Endothelial cell of umbilical vein (primary cell): ENCODE results near the gene FST.

Experiments
- EZH2 ChIP-seq: IDR thresholded peaks from 2 replicates; pipeline ENCODE4 v1.6.1; 2012; ENCODE audit warnings: borderline replicate concordance, low read depth, mild to moderate bottlenecking, moderate library complexity, low read length, inconsistent platforms; ENCODE audit not compliant: severe bottlenecking
- FOS ChIP-seq: IDR thresholded peaks from 2 replicates; pipeline ENCODE4 v1.6.1; 2011; ENCODE audit warnings: mild to moderate bottlenecking, low read length, moderate library complexity, borderline replicate concordance; ENCODE audit not compliant: insufficient read depth
- GATA2 ChIP-seq: IDR thresholded peaks from 2 replicates; pipeline ENCODE4 v1.7.0; 2011; ENCODE audit warnings: low read depth, mild to moderate bottlenecking, moderate library complexity, mixed read lengths, low read length; ENCODE audit not compliant: insufficient read length, insufficient read depth
- POLR2AphosphoS5 ChIP-seq: IDR thresholded peaks from 2 replicates; pipeline ENCODE4 v1.6.1; 2012; ENCODE audit warnings: low read depth, mild to moderate bottlenecking, control low read depth, low read length, moderate library complexity; ENCODE audit not compliant: insufficient read depth
- TF ChIP-seq, protein P1 (sequence below), 2 donors: IDR thresholded peaks; 1 replicate in 1 of 2; 2 replicates in 1 of 2; pipeline ENCODE4 v1.5.1; 2011; ENCODE audit warnings: low read length in 2 of 2, mild to moderate bottlenecking in 2 of 2, moderate library complexity in 2 of 2, control low read depth in 1 of 2, inconsistent platforms in 1 of 2, low read depth in 1 of 2; ENCODE audit not compliant: insufficient read depth in 1 of 2; ENCODE audit errors: extremely low read depth in 1 of 2

DNA sequence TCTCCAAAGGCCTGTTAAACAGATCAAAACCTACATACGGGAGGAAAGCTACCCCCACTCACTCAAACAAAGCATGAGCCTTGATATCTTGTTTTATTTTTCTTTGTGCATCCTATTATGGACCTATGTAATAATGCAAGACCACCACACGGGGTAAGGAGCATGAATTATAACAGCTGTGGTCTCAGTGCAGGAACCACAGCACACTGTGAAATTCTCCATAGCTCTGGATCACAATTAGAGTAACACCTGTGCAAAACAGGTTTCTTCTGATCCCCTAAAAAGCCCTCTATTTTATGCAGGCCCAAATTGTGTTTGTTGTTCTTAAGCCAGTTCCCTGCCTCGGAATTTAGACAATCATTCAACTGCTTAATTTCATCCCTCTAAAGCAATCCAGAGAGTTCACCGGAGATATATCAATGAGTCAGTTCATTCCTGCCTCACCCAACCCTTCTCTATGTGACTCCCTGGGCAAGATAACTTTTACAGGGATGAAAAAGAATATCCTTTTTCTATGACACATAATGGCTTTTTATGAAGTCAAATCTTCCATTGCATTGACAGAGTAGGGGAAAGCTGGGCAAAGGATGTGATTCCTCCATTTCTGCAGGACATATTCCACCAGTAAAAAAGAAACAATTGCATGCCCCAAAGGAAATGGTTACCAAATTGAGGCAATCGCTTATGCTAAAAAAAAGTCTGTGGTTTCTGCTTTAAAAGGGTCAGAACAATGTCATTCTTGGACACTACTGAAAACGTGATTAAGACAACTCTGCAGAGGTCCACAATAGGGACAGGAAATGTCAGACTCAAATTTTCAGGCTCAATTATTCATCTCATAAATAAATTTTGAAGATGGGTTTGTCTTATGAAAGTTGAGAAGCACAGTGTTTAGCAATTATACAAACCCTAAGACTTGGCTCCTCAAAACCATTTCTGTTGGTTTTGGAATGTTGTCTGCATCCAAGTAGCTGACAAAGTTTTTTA, 41.6 kb upstream of the FST start:
- TF ChIP-seq EZH2 (no peak), POLR2AphosphoS5 (no peak), GATA2 (no peak), FOS (no peak)
- TF ChIP-seq, protein P1, sequence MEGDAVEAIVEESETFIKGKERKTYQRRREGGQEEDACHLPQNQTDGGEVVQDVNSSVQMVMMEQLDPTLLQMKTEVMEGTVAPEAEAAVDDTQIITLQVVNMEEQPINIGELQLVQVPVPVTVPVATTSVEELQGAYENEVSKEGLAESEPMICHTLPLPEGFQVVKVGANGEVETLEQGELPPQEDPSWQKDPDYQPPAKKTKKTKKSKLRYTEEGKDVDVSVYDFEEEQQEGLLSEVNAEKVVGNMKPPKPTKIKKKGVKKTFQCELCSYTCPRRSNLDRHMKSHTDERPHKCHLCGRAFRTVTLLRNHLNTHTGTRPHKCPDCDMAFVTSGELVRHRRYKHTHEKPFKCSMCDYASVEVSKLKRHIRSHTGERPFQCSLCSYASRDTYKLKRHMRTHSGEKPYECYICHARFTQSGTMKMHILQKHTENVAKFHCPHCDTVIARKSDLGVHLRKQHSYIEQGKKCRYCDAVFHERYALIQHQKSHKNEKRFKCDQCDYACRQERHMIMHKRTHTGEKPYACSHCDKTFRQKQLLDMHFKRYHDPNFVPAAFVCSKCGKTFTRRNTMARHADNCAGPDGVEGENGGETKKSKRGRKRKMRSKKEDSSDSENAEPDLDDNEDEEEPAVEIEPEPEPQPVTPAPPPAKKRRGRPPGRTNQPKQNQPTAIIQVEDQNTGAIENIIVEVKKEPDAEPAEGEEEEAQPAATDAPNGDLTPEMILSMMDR (IDR thresholded peaks at IDR 0.05; ENCODE audit: extremely low read depth in 1 of 2, insufficient read depth in 1 of 2, low read depth in 1 of 2, low read length in 2 of 2), result no peak
